B cell (primary cell): Measurements from ENCODE around the gene WSB2. TPM values are rescaled to one million over a fixed set of nuclear protein-coding genes. Genes with fewer than 3 reads are reported as not detected.

Experiments used
- ATAC-seq: fragments of 200-7000 bp; cut with Tn5 transposase; one replicate; pipeline ENCODE4 v1.10.0; 2021; ENCODE audit warnings: low read depth, mild to moderate bottlenecking, moderate number of reproducible peaks, moderate library complexity
- CTCF ChIA-PET: fragments of 350-600 bp; sonication (Branson Sonifier 250); formaldehyde crosslinking; loops from one replicate; lab custom pipeline; 2021; ENCODE audit warnings: antibody characterized with exemption, inconsistent platforms; lab: Charles Lee
- POLR2A ChIA-PET: fragments of 350-600 bp; sonication (Branson Sonifier 250); formaldehyde crosslinking; loops from one replicate; lab custom pipeline; 2021; ENCODE audit warnings: antibody characterized with exemption; lab: Charles Lee
- DNase-seq: peaks from one replicate; pipeline ENCODE4 v3.0.0; 2013
- H2AFZ ChIP-seq: 2 replicates; pipeline ENCODE4 v1.6.1; 2012; ENCODE audit warnings: mild to moderate bottlenecking, low read depth, low read length; ENCODE audit not compliant: insufficient read depth, poor library complexity, severe bottlenecking
- H3K27ac ChIP-seq, 2 donors: 1 replicate in 1 of 2; 2 replicates in 1 of 2; pipeline ENCODE4 v1.5.1; 2012 to 2013; ENCODE audit warnings: low read length in 2 of 2, mild to moderate bottlenecking in 2 of 2, moderate library complexity in 1 of 2
- H3K27me3 ChIP-seq, 4 experiments: fragments of 200-600 bp in 1 of 4; sonication (generic) in 1 of 4; replicated peaks in 1 of 4; 1 replicate in 2 of 4; 2 replicates in 2 of 4; pipeline versions ENCODE4 v1.6.1 to v1.7.0; 2013 to 2016; ENCODE audit warnings: low read length in 3 of 4, mild to moderate bottlenecking in 2 of 4, mixed read lengths in 1 of 4, moderate library complexity in 1 of 4; ENCODE audit not compliant: insufficient read depth in 4 of 4, control insufficient read depth in 3 of 4; ENCODE audit errors: control extremely low read depth in 1 of 4
- H3K36me3 ChIP-seq, 2 experiments: replicated peaks in 1 of 2; 1 replicate in 1 of 2; 2 replicates in 1 of 2; pipeline versions ENCODE4 v1.6.1 to v1.7.1; 2013; ENCODE audit warnings: low read length in 1 of 2; ENCODE audit not compliant: insufficient read depth in 2 of 2, control insufficient read depth in 1 of 2; ENCODE audit errors: control extremely low read depth in 1 of 2, extremely low read depth in 1 of 2
- H3K4me1 ChIP-seq, 2 donors: fragments of 200-600 bp in 1 of 2; sonication (generic) in 1 of 2; 1 replicate in 1 of 2; 2 replicates in 1 of 2; pipeline versions ENCODE4 v1.5.1 to v1.6.1; 2013 to 2017; ENCODE audit warnings: low read length in 2 of 2; ENCODE audit not compliant: control insufficient read depth in 2 of 2, insufficient read depth in 2 of 2
- H3K4me2 ChIP-seq: replicated peaks from 2 replicates; pipeline ENCODE3; 2012; ENCODE audit warnings: mild to moderate bottlenecking, low read depth, low read length; ENCODE audit not compliant: poor library complexity, severe bottlenecking
- H3K4me3 ChIP-seq, 5 experiments: fragments of 200-600 bp in 1 of 5; sonication (generic) in 1 of 5; 1 replicate in 3 of 5; 2 replicates in 2 of 5; pipeline versions ENCODE4 v1.5.1 to v1.7.0; 2011 to 2016; ENCODE audit warnings: low read length in 4 of 5, mild to moderate bottlenecking in 4 of 5, low read depth in 2 of 5, control low read depth in 1 of 5, moderate library complexity in 1 of 5; ENCODE audit not compliant: insufficient read depth in 1 of 5; ENCODE audit errors: control extremely low read depth in 1 of 5, extremely low read depth in 1 of 5
- H3K79me2 ChIP-seq: fragments of 200-600 bp; sonication (generic); one replicate; pipeline ENCODE4 v1.6.0; 2016; ENCODE audit warnings: low read length; ENCODE audit not compliant: control insufficient read depth, insufficient read depth
- H3K9ac ChIP-seq: fragments of 200-600 bp; sonication (generic); 2 replicates; pipeline ENCODE4 v1.6.1; 2017; ENCODE audit warnings: mild to moderate bottlenecking, low read length, moderate library complexity
- H3K9me3 ChIP-seq, 3 donors: one replicate each; pipeline versions ENCODE4 v1.6.1 to v1.7.1; 2013; ENCODE audit warnings: low read length in 2 of 3; ENCODE audit not compliant: control insufficient read depth in 2 of 3, insufficient read depth in 1 of 3; ENCODE audit errors: control extremely low read depth in 1 of 3
- H4K20me1 ChIP-seq: 2 replicates; pipeline ENCODE4 v1.6.0; 2012; ENCODE audit warnings: mild to moderate bottlenecking, low read length; ENCODE audit not compliant: insufficient read depth, control insufficient read depth, poor library complexity, severe bottlenecking
- H3K27ac Mint-ChIP-seq: one replicate; pipeline ENCODE4 v1.8.0; 2021; ENCODE audit warnings: mixed read lengths
- H3K27me3 Mint-ChIP-seq: one replicate; pipeline ENCODE4 v1.8.0; 2021; ENCODE audit warnings: mixed read lengths
- H3K4me1 Mint-ChIP-seq: one replicate; pipeline ENCODE4 v1.8.0; 2021; ENCODE audit warnings: mixed read lengths
- H3K4me3 Mint-ChIP-seq: one replicate; pipeline ENCODE4 v1.8.0; 2021; ENCODE audit warnings: mixed read lengths
- H3K9me3 Mint-ChIP-seq: one replicate; pipeline ENCODE4 v1.8.0; 2022; ENCODE audit warnings: mixed read lengths; ENCODE audit not compliant: insufficient read depth
- CTCF ChIP-seq: fragments of 200-600 bp; IDR thresholded peaks from one replicate; pipeline ENCODE4 v1.8.0; 2022; ENCODE audit warnings: antibody characterized with exemption, mild to moderate bottlenecking
- EZH2 ChIP-seq: IDR thresholded peaks from 2 replicates; pipeline ENCODE4 v1.6.1; 2012; ENCODE audit warnings: borderline replicate concordance, low read depth, mild to moderate bottlenecking, moderate library complexity, low read length; ENCODE audit not compliant: insufficient read depth, poor library complexity, severe bottlenecking
- WGBS: methylation state at CpG from one replicate; pipeline ENCODE4 v1.1.5; 2013; ENCODE audit warnings: missing lambda C conversion rate; ENCODE audit not compliant: insufficient coverage; 5-methylcytosine and 5-hydroxymethylcytosine counted together
- intact Hi-C: fragments of 100-400 bp; cut with micrococcal nuclease; formaldehyde crosslinking; loops from one replicate; pipeline ENCODE4 v1.10.0; 2022
- polyA plus RNA-seq: library from polyadenylated mRNA; depleted of rRNA; stranded (reverse); fragments of >200 nt; gene quantifications from 2 replicates; pipeline ENCODE4 v1.2.3, GENCODE V29; 2012
- total RNA-seq, 2 donors: library from RNA; stranded (reverse); fragments of 120-200 nt in 1 of 2; gene quantifications; 1 replicate in 1 of 2; 2 replicates in 1 of 2; pipeline versions ENCODE4 v1.2.3 to v1.2.4, GENCODE V29; 2013 to 2022

Gene WSB2
- total and polyA plus RNA-seq, 2 donors (not counting 1 experiment from before 2014, with no cell fraction given): 12.3 to 21.4 TPM

- CTCF ChIA-PET: no interaction called here
- ATAC-seq: no peak
These were observed 40.9 kb downstream of the WSB2 start for GRCh38 chr12:118020036-118020435.

GRCh38 chr12:118017926-118018325 lies 43.1 kb downstream of the WSB2 start:
- ATAC-seq: no peak
- peaks cover 5 to 32% of the 10 kb centered on the region in 2 experiments for H3K36me3 ChIP-seq
- POLR2A ChIA-PET: interaction anchor here (0.8 kb wide), 1 partner anchor 118 kb away, joined by 3 read pairs; the partner anchor contains the start of gene PEBP1
- Mint-ChIP-seq H3K27ac (no peak overlapping the region), H3K27me3 (no peaks in the 10 kb centered on the region), H3K9me3 (no peaks in the 10 kb centered on the region), H3K4me3 (peak overlapping the region; percentile 76), H3K4me1 (peaks cover 16% of the 10 kb centered on the region)
- TF ChIP-seq CTCF: no peak
- no peak for TF ChIP-seq EZH2
- H2AFZ ChIP-seq: no peak overlapping the region
- intact Hi-C loops: loop anchor here (2.0 kb wide), 1 partner anchor 1649 kb away; no protein-coding TSS in a partner anchor
- H3K27ac ChIP-seq: no peak overlapping the region
- CTCF ChIA-PET: interaction anchor here (1.1 kb wide), 1 partner anchor 38 kb away, joined by 3 read pairs; no protein-coding TSS in a partner anchor
- no peaks in the 10 kb centered on the region for H4K20me1 ChIP-seq
- H3K4me2 ChIP-seq: no peak overlapping the region
- peaks cover 11 to 16% of the 10 kb centered on the region in 2 donors for H3K4me1 ChIP-seq
- peaks cover 24% of the 10 kb centered on the region for H3K79me2 ChIP-seq
- no peak for DNase-seq
- H3K27me3 ChIP-seq: no peaks in the 10 kb centered on the region
- H3K4me3 ChIP-seq: no peak overlapping the region
- H3K9ac ChIP-seq: no peak overlapping the region
- no peaks in the 10 kb centered on the region for H3K9me3 ChIP-seq

More at GRCh38 chr12:118020036-118020435, 40.9 kb downstream of the WSB2 start:
- Histone ChIP-seq H3K4me2 (no peak overlapping the region), H3K4me3 (no peak overlapping the region), H3K27ac (no peak overlapping the region), H3K79me2 (peaks cover 24% of the 10 kb centered on the region), H4K20me1 (no peaks in the 10 kb centered on the region), H3K9me3 (no peaks in the 10 kb centered on the region), H3K36me3 (peaks cover 5 to 38% of the 10 kb centered on the region in 2 experiments), H3K27me3 (no peaks in the 10 kb centered on the region), H3K9ac (no peak overlapping the region), H3K4me1 (peaks cover 11 to 16% of the 10 kb centered on the region in 2 donors), H2AFZ (no peak overlapping the region)
- Mint-ChIP-seq H3K27me3 (no peaks in the 10 kb centered on the region), H3K4me3 (no peak overlapping the region), H3K27ac (no peak overlapping the region), H3K9me3 (no peaks in the 10 kb centered on the region), H3K4me1 (peaks cover 16% of the 10 kb centered on the region)
- 100% methylated on average over 1 of the region's 1 CpG for WGBS
- no peak for DNase-seq
- POLR2A ChIA-PET: no interaction called here
- TF ChIP-seq CTCF: no peak
- TF ChIP-seq EZH2: no peak
- intact Hi-C loops: no loop called here
